Astrocyte (in vitro differentiated cells and primary cell): ENCODE measurements around the gene CD79A.

Experiments used
- EZH2 ChIP-seq: IDR thresholded peaks from 2 replicates; pipeline ENCODE4 v1.6.1; 2012; ENCODE audit warnings: mild to moderate bottlenecking, low read length, inconsistent platforms; ENCODE audit not compliant: insufficient read depth
- TF ChIP-seq, protein P1 (sequence below): IDR thresholded peaks from 2 replicates; pipeline ENCODE4 v1.5.1; 2011; ENCODE audit warnings: low read depth, mild to moderate bottlenecking, inconsistent platforms, low read length, moderate library complexity; ENCODE audit not compliant: insufficient read depth

DNA sequence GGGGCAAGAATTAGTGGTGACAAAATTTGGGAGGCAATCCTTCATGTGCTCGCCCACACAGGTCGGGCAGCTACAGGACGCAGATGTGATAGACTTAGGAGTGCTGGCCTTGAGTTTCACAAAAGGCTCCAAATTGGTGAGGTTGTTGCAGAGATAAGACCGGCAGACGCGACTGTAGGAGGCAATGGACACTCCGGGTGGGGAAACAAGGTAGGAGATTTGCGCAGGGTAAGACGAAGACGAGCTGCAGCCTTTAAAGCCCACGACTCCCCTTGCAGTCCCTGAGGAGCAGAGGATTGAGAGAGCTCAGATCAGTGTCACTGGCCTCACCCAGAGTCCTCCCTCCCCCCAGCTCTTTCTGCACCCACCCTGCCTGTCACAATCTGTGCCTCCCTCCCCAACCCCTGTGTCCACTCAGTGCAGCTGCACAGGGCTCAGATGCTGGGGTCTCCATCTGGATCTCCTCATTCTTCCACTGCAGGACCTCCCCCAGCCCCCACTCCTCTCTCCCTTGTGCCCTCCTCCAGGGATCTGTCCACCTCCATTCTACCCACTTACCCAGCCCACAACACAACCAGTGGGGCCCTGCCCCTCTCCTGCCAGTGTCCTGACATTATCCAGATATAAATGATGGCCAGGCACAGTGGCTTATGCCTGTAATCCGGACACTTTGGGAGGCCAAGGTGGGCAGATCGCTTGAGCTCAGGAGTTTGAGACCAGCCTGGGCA, 38.9 kb upstream of the CD79A start:
- TF ChIP-seq, protein P1, sequence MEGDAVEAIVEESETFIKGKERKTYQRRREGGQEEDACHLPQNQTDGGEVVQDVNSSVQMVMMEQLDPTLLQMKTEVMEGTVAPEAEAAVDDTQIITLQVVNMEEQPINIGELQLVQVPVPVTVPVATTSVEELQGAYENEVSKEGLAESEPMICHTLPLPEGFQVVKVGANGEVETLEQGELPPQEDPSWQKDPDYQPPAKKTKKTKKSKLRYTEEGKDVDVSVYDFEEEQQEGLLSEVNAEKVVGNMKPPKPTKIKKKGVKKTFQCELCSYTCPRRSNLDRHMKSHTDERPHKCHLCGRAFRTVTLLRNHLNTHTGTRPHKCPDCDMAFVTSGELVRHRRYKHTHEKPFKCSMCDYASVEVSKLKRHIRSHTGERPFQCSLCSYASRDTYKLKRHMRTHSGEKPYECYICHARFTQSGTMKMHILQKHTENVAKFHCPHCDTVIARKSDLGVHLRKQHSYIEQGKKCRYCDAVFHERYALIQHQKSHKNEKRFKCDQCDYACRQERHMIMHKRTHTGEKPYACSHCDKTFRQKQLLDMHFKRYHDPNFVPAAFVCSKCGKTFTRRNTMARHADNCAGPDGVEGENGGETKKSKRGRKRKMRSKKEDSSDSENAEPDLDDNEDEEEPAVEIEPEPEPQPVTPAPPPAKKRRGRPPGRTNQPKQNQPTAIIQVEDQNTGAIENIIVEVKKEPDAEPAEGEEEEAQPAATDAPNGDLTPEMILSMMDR = no peak
- TF ChIP-seq EZH2 = no peak
